Heart left ventricle (tissue), 13 donors: ENCODE data around the gene LNP1.

Experiments used
- CTCF ChIP-seq, 12 donors: fragments of 200-600 bp; sonication (generic) in 4 of 12; IDR thresholded peaks; one replicate each; pipeline versions ENCODE4 v1.5.0 to v1.8.0; 2018 to 2022; ENCODE audit warnings: antibody characterized with exemption in 12 of 12, mild to moderate bottlenecking in 5 of 12
- POLR2A ChIP-seq, 2 donors: fragments of 450-650 bp; IDR thresholded peaks; one replicate each; pipeline ENCODE4 v1.6.1; 2017; ENCODE audit warnings: antibody characterized with exemption in 2 of 2, mild to moderate bottlenecking in 2 of 2, moderate library complexity in 2 of 2
- donor health status: ischemic (EF 13 %, LVEDD 7.1; RV severe dilation, severe dysfunction).
- donor health status: DM: no; HTN: yes; CAD: no.
- donor health status: DM: no; HTN: no; CAD: no.
- donor health status: ischemic (EF 25% LVEDD 6.9; RV normal size, moderate dysfunction).
- donor health status: ischemic (EF 25% LVEDD 5.7; RV mildly dilated, moderate dysfunction).
- donor health status: ischemic (EF 35%, LVEDD 5.7; RV mildly dilated, moderate dysfunction).
- donor health status: nonischemic (EF 11% LVEDD 7.7; RV severe dilation, severe dysfunction).
- donor health status: DM: yes; HTN: yes; CAD: no.
- donor health status: PGD.
- donor health status: ischemic (EF 29% LVEDD 5.4; RV normal size, mild dysfunction).
- donor health status: nonischemic (EF 23%, LVEDD 6.1; RV moderate dilation, normal function).

- TF ChIP-seq CTCF (IDR thresholded peaks at IDR 0.05) (no peak), POLR2A (IDR thresholded peaks at IDR 0.05) (no peak)
Measured at GRCh38 chr3:100359035-100359434, 42.3 kb upstream of the LNP1 start.
